Neural progenitor cell (in vitro differentiated cells): ENCODE results near the gene NPC1. TPM values are rescaled to one million over a fixed set of nuclear protein-coding genes. Genes with fewer than 3 reads are reported as not detected.
"Not testable (repeated sequence)": the region's sequence is repeated elsewhere in the genome, so short reads cannot be mapped to it uniquely, and the experiment has no call there.

Source experiments
- DNase-seq: peaks from one replicate; pipeline ENCODE4 v3.0.0-alpha.2; 2016; ENCODE audit warnings: low spot score
- H2AFZ ChIP-seq: fragments of 200-600 bp; sonication (generic); replicated peaks from 2 replicates; pipeline ENCODE4 v1.6.1; 2016; ENCODE audit warnings: antibody characterized with exemption
- H3F3A ChIP-seq: fragments of 200-600 bp; sonication (generic); 2 replicates; pipeline ENCODE4 v1.6.1; 2016; ENCODE audit warnings: antibody characterized with exemption, low read depth
- H3K27ac ChIP-seq: fragments of 200-600 bp; sonication (generic); 2 replicates; pipeline ENCODE4 v1.5.1; 2016; ENCODE audit warnings: mild to moderate bottlenecking
- H3K27me3 ChIP-seq: fragments of 200-600 bp; sonication (generic); 2 replicates; pipeline ENCODE4 v1.6.1; 2016; ENCODE audit warnings: mild to moderate bottlenecking, moderate library complexity
- H3K36me3 ChIP-seq: fragments of 200-600 bp; sonication (generic); 2 replicates; pipeline ENCODE4 v1.5.1; 2016
- H3K4me1 ChIP-seq: fragments of 200-600 bp; sonication (generic); 2 replicates; pipeline ENCODE4 v1.6.1; 2016; ENCODE audit warnings: mixed run types
- H3K4me2 ChIP-seq: fragments of 200-600 bp; sonication (generic); 2 replicates; pipeline ENCODE4 v1.6.1; 2016
- H3K4me3 ChIP-seq: fragments of 200-600 bp; sonication (generic); 2 replicates; pipeline ENCODE4 v1.5.1; 2016
- H3K79me2 ChIP-seq: fragments of 200-600 bp; sonication (generic); 2 replicates; pipeline ENCODE4 v1.6.1; 2016; ENCODE audit warnings: low read depth
- H3K9ac ChIP-seq: fragments of 200-600 bp; sonication (generic); 2 replicates; pipeline ENCODE4 v1.6.1; 2016
- H3K9me3 ChIP-seq: fragments of 200-600 bp; sonication (generic); 2 replicates; pipeline ENCODE4 v1.5.1; 2016; ENCODE audit warnings: low read depth
- H4K20me1 ChIP-seq: fragments of 200-600 bp; sonication (generic); 2 replicates; pipeline ENCODE4 v1.6.1; 2016; ENCODE audit warnings: low read depth
- H3K27ac Mint-ChIP-seq: 3 replicates; pipeline ENCODE4 v1.8.0; 2021; ENCODE audit warnings: mixed read lengths
- H3K27me3 Mint-ChIP-seq: 2 replicates; pipeline ENCODE4 v1.8.0; 2022; ENCODE audit warnings: low read depth, mild to moderate bottlenecking, inconsistent platforms, moderate library complexity, mixed read lengths; ENCODE audit not compliant: insufficient read depth
- H3K36me3 Mint-ChIP-seq: 3 replicates; pipeline ENCODE4 v1.8.0; 2021; ENCODE audit warnings: mixed read lengths
- H3K4me1 Mint-ChIP-seq: 3 replicates; pipeline ENCODE4 v1.8.0; 2021; ENCODE audit warnings: mixed read lengths
- H3K4me3 Mint-ChIP-seq: 3 replicates; pipeline ENCODE4 v1.8.0; 2021; ENCODE audit warnings: mild to moderate bottlenecking, moderate library complexity, mixed read lengths
- H3K9me3 Mint-ChIP-seq: 3 replicates; pipeline ENCODE4 v1.8.0; 2020; ENCODE audit warnings: mixed read lengths
- CTCF ChIP-seq: fragments of 200-600 bp; sonication (generic); IDR thresholded peaks from 2 replicates; pipeline ENCODE4 v1.5.1; 2017; ENCODE audit warnings: antibody characterized with exemption, mild to moderate bottlenecking
- EZH2 ChIP-seq: fragments of 200-600 bp; sonication (generic); IDR thresholded peaks from 2 replicates; pipeline ENCODE4 v1.6.1; 2017; ENCODE audit warnings: antibody characterized with exemption, mild to moderate bottlenecking, moderate library complexity
- EZH2phosphoT487 ChIP-seq: fragments of 200-600 bp; sonication (generic); IDR thresholded peaks from 2 replicates; pipeline ENCODE4 v1.6.1; 2017; ENCODE audit warnings: antibody characterized with exemption
- total RNA-seq: library from RNA; depleted of rRNA; stranded (reverse); fragments of >200 nt; gene quantifications from 2 replicates; pipeline ENCODE4 v1.2.3, GENCODE V29; 2015; ENCODE audit warnings: low replicate concordance

The NPC1 gene
- total RNA-seq, 1 donor from 2014 or later, result 20.9 TPM

DNA sequence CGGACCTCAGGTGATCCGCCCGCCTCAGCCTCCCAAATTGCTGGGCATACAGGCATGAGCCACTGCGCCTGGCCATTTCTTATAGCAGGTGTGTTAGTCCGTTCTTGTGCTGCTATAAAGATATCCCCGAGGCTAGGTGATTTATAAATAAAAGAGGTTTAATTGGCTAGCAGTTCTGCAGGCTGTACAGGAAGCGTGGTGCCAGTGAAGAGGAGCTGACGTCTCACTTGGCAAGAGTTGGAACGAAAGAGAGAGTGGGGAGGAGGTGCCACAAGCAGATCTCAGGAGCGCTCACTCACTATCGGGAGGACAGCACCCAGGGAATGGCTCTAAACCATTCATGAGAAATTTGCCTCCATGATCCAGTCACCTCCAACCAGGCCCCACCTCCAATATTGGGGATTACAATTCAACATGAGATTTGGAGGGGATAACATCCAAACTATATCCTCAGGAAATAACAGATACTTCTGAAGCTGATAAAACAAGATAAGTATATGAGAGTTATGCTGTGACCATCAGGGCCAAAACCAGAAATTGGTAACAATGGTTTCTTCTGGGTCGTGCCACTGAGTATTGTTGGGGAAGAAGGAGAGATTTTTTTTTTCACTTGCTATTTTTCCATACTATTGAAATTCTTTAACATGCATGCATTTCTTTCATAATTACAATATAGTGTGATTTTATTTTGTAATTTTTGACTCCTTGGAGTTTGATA lies 90.4 kb downstream of the NPC1 start:
- H3K4me1 Mint-ChIP-seq, result peaks cover 12% of the 10 kb centered on the region

GRCh38 chr18:23494992-23495391 lies 91.3 kb downstream of the NPC1 start:
- peaks cover 19% of the 10 kb centered on the region for H3K4me1 ChIP-seq
- H3K27me3 Mint-ChIP-seq, result peaks cover 14% of the 10 kb centered on the region
- H3K4me2 ChIP-seq, result peak overlapping the region; percentile 68
- no peak overlapping the region for H3K9ac ChIP-seq
- peaks cover 12% of the 10 kb centered on the region for H3K4me1 Mint-ChIP-seq
- no peaks in the 10 kb centered on the region for H3K79me2 ChIP-seq
- H3K4me3 Mint-ChIP-seq, result no peak overlapping the region
- H3K9me3 Mint-ChIP-seq, result peaks cover 21% of the 10 kb centered on the region
- peaks cover 6% of the 10 kb centered on the region for H3K36me3 Mint-ChIP-seq
- H3K9me3 ChIP-seq, result no peaks in the 10 kb centered on the region
- peaks cover 19% of the 10 kb centered on the region for H3F3A ChIP-seq
- no peaks in the 10 kb centered on the region for H3K27me3 ChIP-seq
- no peak overlapping the region for H3K27ac Mint-ChIP-seq
- no peaks in the 10 kb centered on the region for H4K20me1 ChIP-seq
- DNase-seq, result peak; percentile 36
- H2AFZ ChIP-seq, result no peak overlapping the region
- TF ChIP-seq EZH2phosphoT487, result no peak
- TF ChIP-seq CTCF, result no peak
- TF ChIP-seq EZH2, result no peak
- no peak overlapping the region for H3K27ac ChIP-seq
- H3K4me3 ChIP-seq, result no peak overlapping the region
- H3K36me3 ChIP-seq, result peaks cover 6% of the 10 kb centered on the region

More for the DNA sequence above, 90.4 kb downstream of the NPC1 start:
- Histone ChIP-seq H3F3A (peaks cover 19% of the 10 kb centered on the region), H3K27me3 (no peaks in the 10 kb centered on the region), H2AFZ (no peak overlapping the region), H3K27ac (no peak overlapping the region), H4K20me1 (no peaks in the 10 kb centered on the region), H3K9me3 (no peaks in the 10 kb centered on the region), H3K36me3 (peaks cover 5% of the 10 kb centered on the region), H3K79me2 (no peaks in the 10 kb centered on the region), H3K4me2 (no peak overlapping the region), H3K9ac (no peak overlapping the region), H3K4me3 (no peak overlapping the region), H3K4me1 (peaks cover 19% of the 10 kb centered on the region)
- H3K27me3 Mint-ChIP-seq, result peaks cover 8% of the 10 kb centered on the region
- no peak overlapping the region for H3K27ac Mint-ChIP-seq
- peaks cover 5% of the 10 kb centered on the region for H3K36me3 Mint-ChIP-seq
- TF ChIP-seq CTCF (no peak), EZH2 (no peak), EZH2phosphoT487 (no peak)
- no peak for DNase-seq
- H3K9me3 Mint-ChIP-seq, result peaks cover 12% of the 10 kb centered on the region
- no peak overlapping the region for H3K4me3 Mint-ChIP-seq

GRCh38 chr18:23493654-23494053 lies 92.7 kb downstream of the NPC1 start:
- H3K4me3 ChIP-seq, result no peak overlapping the region
- H3F3A ChIP-seq, result peaks cover 19% of the 10 kb centered on the region
- Mint-ChIP-seq H3K4me1 (peaks cover 8% of the 10 kb centered on the region), H3K9me3 (peaks cover 21% of the 10 kb centered on the region), H3K27ac (no peak overlapping the region), H3K36me3 (peaks cover 6% of the 10 kb centered on the region), H3K4me3 (no peak overlapping the region), H3K27me3 (peaks cover 14% of the 10 kb centered on the region)
- H3K27me3 ChIP-seq, result no peaks in the 10 kb centered on the region
- peak; percentile 93 for DNase-seq
- peak overlapping the region; percentile 26 for H3K27ac ChIP-seq
- peaks cover 19% of the 10 kb centered on the region for H3K4me1 ChIP-seq
- no peaks in the 10 kb centered on the region for H4K20me1 ChIP-seq
- H3K9me3 ChIP-seq, result no peaks in the 10 kb centered on the region
- H3K9ac ChIP-seq, result no peak overlapping the region
- peaks cover 6% of the 10 kb centered on the region for H3K36me3 ChIP-seq
- TF ChIP-seq CTCF (no peak), EZH2phosphoT487 (no peak), EZH2 (no peak)
- no peaks in the 10 kb centered on the region for H3K79me2 ChIP-seq
- H3K4me2 ChIP-seq, result peak overlapping the region; percentile 68
- no peak overlapping the region for H2AFZ ChIP-seq

GRCh38 chr18:23489586-23489985 lies 96.7 kb downstream of the NPC1 start:
- not testable (repeated sequence) for DNase-seq, H3K27ac ChIP-seq, H3K4me1 Mint-ChIP-seq, H3K79me2 ChIP-seq, H3K9me3 ChIP-seq, H3K36me3 Mint-ChIP-seq, H3K4me3 ChIP-seq, H4K20me1 ChIP-seq, H3K4me3 Mint-ChIP-seq, H3K4me2 ChIP-seq, H3F3A ChIP-seq, H2AFZ ChIP-seq, H3K27ac Mint-ChIP-seq, H3K27me3 ChIP-seq, H3K36me3 ChIP-seq, H3K9ac ChIP-seq
- peaks cover 11% of the 10 kb centered on the region for H3K27me3 Mint-ChIP-seq
- H3K4me1 ChIP-seq, result peaks cover 12% of the 10 kb centered on the region
- peaks cover 21% of the 10 kb centered on the region for H3K9me3 Mint-ChIP-seq
